ENCODE measurements around the gene TRMO. TPM values are rescaled to one million over a fixed set of nuclear protein-coding genes. Genes with fewer than 3 reads are reported as not detected.

The TRMO gene
- total RNA-seq, 1 experiment from 2014 or later: 15.8 TPM

- no peaks in the 10 kb centered on the region for H3K79me2 ChIP-seq (ENCODE audit: low read depth)
- no peak overlapping the region for H3K4me3 ChIP-seq
- ChIA-PET CTCF (no interaction called here), POLR2A (ENCODE audit: unreplicated experiment) (no interaction called here)
- no peak overlapping the region for H3K27ac ChIP-seq
- peaks cover 11% of the 10 kb centered on the region; the same call in 1 of the 2 replicates for H3K4me1 ChIP-seq (replicated peaks; ENCODE audit: insufficient read depth)
- peaks cover 10% of the 10 kb centered on the region; the same call in 1 of the 2 replicates for H3F3A ChIP-seq (ENCODE audit: insufficient read depth, low read depth)
- no peaks in the 10 kb centered on the region for H3K27me3 ChIP-seq (ENCODE audit: insufficient read depth, low read depth)
- 0 out of 2 replicates have a peak overlapping the region, but pooled peaks have one; percentile 1 for H3K4me2 ChIP-seq
- intact Hi-C loops (cut with micrococcal nuclease; ENCODE audit: unreplicated experiment): no loop called here
- peaks cover 22% of the 10 kb centered on the region for H3K9me3 ChIP-seq (ENCODE audit: insufficient read depth, low read depth)
- H3K9me2 ChIP-seq (ENCODE audit: insufficient read depth): no peaks in the 10 kb centered on the region
- no TSS peak for BruUV-seq (replicated peaks)
- H4K20me1 ChIP-seq (ENCODE audit: insufficient read depth): no peaks in the 10 kb centered on the region
- no peaks in the 10 kb centered on the region for H3K36me3 ChIP-seq (ENCODE audit: low read depth)
- TF ChIP-seq CTCF (conservative IDR thresholded peaks at IDR 0.05) (no peak), EZH2 (IDR thresholded peaks at IDR 0.05; ENCODE audit: low read depth) (no peak)
- DNase-seq: peak in 1 of 2 experiments; percentile 68
- H2AFZ ChIP-seq: no peak overlapping the region
Observed at GRCh38 chr9:97864396-97864795, 57.9 kb downstream of the TRMO start.

GRCh38 chr9:97863314-97863713 is 59.0 kb downstream of the TRMO start:
- DNase-seq: no peak

DNA sequence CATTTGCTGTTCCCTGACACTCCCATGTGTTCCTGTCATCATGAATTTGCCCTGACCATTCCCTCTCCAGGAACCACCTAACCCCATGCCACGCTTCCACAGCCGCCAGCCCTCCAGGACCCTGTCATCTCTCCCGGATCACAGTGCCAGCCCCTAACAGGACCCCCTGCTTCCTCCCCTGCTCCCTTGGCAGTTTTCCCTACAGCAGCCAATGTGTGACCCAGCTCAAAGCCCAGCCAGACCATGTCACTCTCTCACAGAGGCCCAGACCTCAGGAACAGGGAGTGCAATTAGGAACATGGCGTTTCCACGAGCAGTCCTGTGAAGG is 61.2 kb downstream of the TRMO start:
- POLR2A ChIA-PET (ENCODE audit: unreplicated experiment): no interaction called here
- intact Hi-C loops (cut with micrococcal nuclease; ENCODE audit: unreplicated experiment): no loop called here

More at GRCh38 chr9:97863314-97863713, 59.0 kb downstream of the TRMO start:
- Histone ChIP-seq H3K4me1 (replicated peaks; ENCODE audit: insufficient read depth) (peaks cover 11% of the 10 kb centered on the region; the same call in 1 of the 2 replicates), H3K36me3 (ENCODE audit: low read depth) (no peaks in the 10 kb centered on the region), H3K27me3 (ENCODE audit: insufficient read depth, low read depth) (no peaks in the 10 kb centered on the region), H3K9me3 (ENCODE audit: insufficient read depth, low read depth) (peaks cover 22% of the 10 kb centered on the region), H3K9me2 (ENCODE audit: insufficient read depth) (no peaks in the 10 kb centered on the region), H3K4me2 (no peak overlapping the region), H2AFZ (no peak overlapping the region), H4K20me1 (ENCODE audit: insufficient read depth) (no peaks in the 10 kb centered on the region), H3K79me2 (ENCODE audit: low read depth) (no peaks in the 10 kb centered on the region), H3F3A (ENCODE audit: insufficient read depth, low read depth) (peaks cover 10% of the 10 kb centered on the region; the same call in 1 of the 2 replicates), H3K27ac (no peak overlapping the region), H3K4me3 (no peak overlapping the region)
- ChIA-PET CTCF (no interaction called here), POLR2A (ENCODE audit: unreplicated experiment) (no interaction called here)
- no TSS peak for BruUV-seq (replicated peaks)
- intact Hi-C loops (cut with micrococcal nuclease; ENCODE audit: unreplicated experiment): no loop called here
- TF ChIP-seq CTCF (conservative IDR thresholded peaks at IDR 0.05): no peak
- TF ChIP-seq EZH2 (IDR thresholded peaks at IDR 0.05; ENCODE audit: low read depth): no peak

More for the DNA sequence above, 61.2 kb downstream of the TRMO start:
- Histone ChIP-seq H3K4me2 (no peak overlapping the region), H3K4me1 (replicated peaks; ENCODE audit: insufficient read depth) (peaks cover 11% of the 10 kb centered on the region; the same call in 1 of the 2 replicates), H3K79me2 (ENCODE audit: low read depth) (no peaks in the 10 kb centered on the region), H3K27ac (no peak overlapping the region), H3K27me3 (ENCODE audit: insufficient read depth, low read depth) (no peaks in the 10 kb centered on the region), H3K9me2 (ENCODE audit: insufficient read depth) (no peaks in the 10 kb centered on the region), H4K20me1 (ENCODE audit: insufficient read depth) (no peaks in the 10 kb centered on the region), H3K36me3 (ENCODE audit: low read depth) (no peaks in the 10 kb centered on the region), H3F3A (ENCODE audit: insufficient read depth, low read depth) (peaks cover 10% of the 10 kb centered on the region; the same call in 1 of the 2 replicates), H3K9me3 (ENCODE audit: insufficient read depth, low read depth) (peaks cover 11% of the 10 kb centered on the region), H3K4me3 (no peak overlapping the region), H2AFZ (no peak overlapping the region)
- DNase-seq: no peak
- BruUV-seq (replicated peaks): no TSS peak
- TF ChIP-seq CTCF (conservative IDR thresholded peaks at IDR 0.05): no peak
- CTCF ChIA-PET: no interaction called here

Data from PC-9 (cell line).